Head of caudate nucleus (tissue), 42 donors: ENCODE measurements around the gene NOX4.
"Not testable (repeated sequence)": the region's sequence is repeated elsewhere in the genome, so short reads cannot be mapped to it uniquely, and the experiment has no call there.

ENCODE experiments used
- DNase-seq, 42 donors: peaks; one replicate each; pipeline versions ENCODE4 v3.0.0 to v3.0.0-alpha.2; 2020 to 2021; ENCODE audit warnings: mixed read lengths in 7 of 42
- intact Hi-C: fragments of 100-400 bp; cut with DNase I; formaldehyde crosslinking; loops from one replicate; pipeline ENCODE4 v1.15.0; 2022

NOX4 gene

DNA sequence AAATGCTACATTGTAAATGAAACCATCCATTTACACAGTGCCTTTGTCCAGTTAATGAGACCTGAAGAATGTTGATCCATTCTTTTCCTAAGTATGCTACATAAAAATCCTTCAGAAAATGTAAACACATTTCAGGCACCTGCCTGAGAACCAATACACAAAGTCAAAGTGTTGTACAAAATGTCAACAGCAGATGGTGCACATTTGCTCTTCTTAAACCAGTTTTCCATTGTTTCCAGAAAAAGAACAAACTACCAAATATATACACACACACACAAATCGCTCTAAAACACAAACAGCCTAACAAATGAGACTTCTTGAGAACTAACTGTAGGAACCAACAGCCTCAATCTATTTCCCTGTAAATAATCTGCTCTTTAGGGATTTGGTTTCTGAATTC is 157.5 kb downstream of the NOX4 start:
- intact Hi-C loops: not testable (repeated sequence)

DNA sequence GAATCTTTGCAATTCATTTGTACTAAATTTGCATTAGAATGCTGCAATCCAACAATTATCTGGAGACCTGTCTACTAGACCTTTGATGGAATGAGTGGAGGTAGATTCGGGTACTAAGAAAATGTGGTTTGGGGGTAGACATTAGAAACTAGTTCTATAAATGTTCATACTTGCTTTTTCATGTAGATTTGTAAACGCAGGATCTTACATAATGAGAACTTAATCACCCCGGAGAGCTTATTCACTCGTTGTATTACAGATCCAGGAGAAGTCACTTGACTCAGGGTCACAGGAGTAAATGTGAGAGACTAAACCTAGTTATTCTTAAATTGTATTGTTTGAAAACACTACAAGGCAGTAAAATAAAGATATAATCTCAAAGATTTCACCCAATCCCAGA is 159.2 kb downstream of the NOX4 start:
- DNase-seq, intact Hi-C loops: not testable (repeated sequence)

More for the DNA sequence above, 157.5 kb downstream of the NOX4 start:
- peak in 6 of 42 donors; percentile 3 to 59 (median 18) for DNase-seq

DNA sequence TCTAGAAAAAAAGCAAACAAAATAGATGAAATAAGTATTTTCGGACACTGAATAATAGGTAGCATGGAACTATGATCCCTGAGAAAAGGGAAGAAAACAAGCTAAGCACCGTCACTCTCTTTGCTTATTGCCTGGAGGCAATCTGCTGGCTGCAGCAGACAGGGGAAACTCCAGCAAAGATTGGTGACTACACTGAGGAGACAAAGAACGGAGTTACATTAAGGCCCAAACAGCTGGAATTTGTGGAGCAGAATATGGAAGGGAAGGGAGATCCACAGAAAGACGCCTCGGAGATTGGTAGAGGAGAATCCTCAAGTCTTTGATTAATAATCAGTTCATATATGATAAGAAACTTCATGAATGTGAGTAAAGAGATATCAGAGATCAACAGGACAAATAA is 163.3 kb downstream of the NOX4 start:
- no peak for DNase-seq
- intact Hi-C loops: no loop called here

DNA sequence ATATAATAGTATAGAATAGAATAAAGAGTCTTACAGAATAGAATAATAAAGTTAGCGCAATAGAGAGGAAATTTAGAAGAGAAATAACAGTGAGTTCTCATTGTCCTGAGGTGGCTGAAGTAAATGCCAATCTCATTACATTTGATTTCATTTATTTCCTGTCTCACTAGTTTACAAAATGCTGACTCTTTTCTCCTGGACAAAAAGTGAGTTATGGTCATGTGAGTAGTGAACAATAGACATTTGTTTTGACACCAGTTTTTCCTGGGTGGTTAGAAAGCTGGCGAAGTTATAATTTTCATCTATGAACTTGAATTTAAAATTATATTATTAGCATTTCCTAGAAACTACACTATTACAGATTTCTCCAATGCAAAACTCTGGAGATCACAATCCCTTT is 169.8 kb downstream of the NOX4 start:
- no peak for DNase-seq
- intact Hi-C loops: no loop called here

DNA sequence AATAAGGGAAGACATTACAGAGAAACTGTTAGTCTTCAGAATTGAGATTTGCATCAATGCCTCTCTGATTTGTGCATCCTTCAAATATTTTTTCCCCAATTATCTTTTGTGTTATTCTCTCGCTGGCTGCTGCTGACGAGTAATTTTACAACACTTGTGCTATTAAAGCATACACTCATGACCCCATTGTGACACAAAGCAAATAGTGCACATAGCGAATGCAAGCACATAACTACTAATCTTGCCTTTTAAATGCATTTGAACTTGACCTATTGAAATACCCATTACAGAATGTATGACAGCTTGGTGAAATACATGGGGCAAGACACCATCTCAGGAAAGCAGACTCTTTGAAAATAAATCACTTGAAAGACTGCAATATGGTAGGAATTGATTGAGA is 180.6 kb downstream of the NOX4 start:
- DNase-seq, intact Hi-C loops: not testable (repeated sequence)

DNA sequence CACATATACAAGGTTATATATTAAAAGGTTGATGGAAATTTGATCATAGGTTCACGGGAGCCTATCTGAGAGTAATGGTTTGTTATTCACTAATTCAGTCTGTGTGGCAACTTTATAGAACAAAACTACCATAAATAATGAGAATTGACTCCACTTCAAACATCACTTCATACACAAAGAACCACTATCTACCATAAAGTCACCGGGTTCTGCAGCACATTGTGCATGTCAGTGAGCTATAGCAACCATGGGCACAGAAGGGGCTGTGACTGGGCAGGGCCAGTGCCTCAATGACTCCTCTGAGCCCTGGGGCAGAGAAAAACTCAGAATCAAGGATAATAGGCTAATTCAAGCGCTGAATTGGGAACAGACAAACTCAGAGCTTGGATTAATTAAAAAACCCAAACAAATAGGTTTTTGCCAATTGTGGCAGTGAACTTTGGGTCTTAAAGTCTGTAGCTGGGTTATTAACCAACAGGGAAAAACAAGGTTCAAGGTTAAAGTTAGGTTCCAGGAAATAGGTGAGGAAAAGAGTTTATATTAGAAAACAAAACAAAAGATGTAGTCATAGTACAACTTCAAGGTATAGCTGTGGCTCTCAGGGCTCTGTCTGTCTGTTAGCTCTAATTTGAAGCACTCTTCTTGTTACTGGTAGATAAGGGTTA is 181.7 kb downstream of the NOX4 start:
- DNase-seq, intact Hi-C loops: not testable (repeated sequence)

DNA sequence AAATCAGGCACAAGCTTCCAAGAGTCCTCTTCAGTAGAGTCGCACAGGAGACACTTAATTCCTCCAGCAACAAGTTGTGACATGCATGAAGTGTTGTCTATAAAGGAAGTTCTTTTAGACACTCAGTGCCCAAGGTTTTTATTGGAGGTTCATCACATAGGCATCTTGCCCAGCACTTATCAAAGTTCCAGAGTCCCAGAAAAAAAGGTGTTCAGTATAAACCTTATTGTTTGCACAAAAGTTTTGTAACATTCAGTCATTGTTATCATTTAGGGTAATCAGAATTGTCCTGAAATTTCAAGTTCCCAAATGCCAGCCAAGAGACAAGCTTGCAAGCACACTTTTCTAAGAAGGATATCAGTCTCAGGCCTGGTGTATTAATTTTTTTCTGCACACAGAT is 182.9 kb downstream of the NOX4 start:
- DNase-seq, intact Hi-C loops: not testable (repeated sequence)

DNA sequence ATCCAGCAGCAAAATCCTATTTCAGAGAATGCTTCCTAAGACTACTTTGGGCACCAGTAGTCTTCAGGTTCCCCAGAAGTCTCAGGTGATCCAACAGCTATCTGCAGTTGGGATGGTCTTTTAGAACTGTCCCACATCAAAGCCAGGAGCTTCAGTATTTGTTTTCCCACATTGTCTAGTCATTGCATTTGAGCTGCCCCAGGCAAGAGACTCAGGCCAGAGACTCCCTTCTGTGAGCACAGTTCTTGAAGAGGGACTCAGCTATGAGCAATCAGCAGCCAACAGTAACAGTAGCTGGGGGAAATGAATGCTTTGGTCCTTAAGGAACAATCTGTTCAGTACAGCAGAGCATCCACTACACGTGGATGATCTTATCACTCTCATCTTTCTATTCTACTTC is 188.1 kb downstream of the NOX4 start:
- intact Hi-C loops: not testable (repeated sequence)

DNA sequence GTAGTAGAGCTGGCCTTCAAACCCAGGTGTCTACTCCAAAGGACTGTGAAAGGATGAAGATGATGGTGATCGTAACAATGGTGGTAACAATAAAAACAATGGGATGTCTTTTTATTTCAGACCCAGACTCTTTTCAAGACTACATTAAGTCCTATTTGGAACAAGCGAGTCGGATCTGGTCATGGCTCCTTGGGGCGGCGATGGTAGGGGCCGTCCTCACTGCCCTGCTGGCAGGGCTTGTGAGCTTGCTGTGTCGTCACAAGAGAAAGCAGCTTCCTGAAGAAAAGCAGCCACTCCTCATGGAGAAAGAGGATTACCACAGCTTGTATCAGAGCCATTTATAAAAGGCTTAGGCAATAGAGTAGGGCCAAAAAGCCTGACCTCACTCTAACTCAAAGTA is 196.2 kb downstream of the NOX4 start:
- DNase-seq, intact Hi-C loops: not testable (repeated sequence)

More for the DNA sequence above, 188.1 kb downstream of the NOX4 start:
- not testable (repeated sequence) for DNase-seq

DNA sequence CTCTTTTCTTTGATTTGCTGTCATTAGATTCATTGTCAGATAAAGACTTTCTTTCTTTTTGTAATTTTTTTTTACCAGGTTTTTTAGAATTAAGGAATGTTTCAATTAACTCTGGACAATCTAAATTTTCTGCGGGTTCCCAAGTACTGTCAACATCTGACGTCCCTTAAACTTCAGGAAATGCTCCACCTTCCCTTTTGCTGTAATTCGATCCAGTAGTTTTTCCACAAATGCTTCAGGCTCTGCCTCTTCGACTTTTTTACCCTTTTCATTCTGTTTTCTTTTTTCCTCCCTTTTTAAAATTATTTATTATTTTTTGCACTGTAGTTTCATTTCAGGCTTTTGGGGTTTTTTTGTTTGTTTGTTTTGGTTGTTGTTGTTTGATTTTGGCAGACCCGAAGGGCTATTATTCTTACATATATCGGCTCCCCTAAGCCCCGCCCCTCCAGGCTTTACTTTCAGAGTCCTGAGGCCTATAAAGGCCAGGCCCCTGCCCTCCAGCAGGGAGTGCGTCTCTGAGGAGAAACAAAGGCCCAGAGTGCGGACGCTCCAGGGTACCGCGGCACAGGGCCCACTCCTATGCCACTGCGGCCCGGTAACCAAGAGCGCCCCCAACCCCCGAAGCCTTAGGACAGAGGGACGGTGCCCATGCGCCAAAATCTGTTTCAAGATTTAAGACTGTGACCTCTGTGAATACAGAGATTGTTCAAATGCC is 197.1 kb downstream of the NOX4 start:
- DNase-seq: peak in 3 of 42 donors; percentile 6 to 43 (median 41)
- intact Hi-C loops: no loop called here

DNA sequence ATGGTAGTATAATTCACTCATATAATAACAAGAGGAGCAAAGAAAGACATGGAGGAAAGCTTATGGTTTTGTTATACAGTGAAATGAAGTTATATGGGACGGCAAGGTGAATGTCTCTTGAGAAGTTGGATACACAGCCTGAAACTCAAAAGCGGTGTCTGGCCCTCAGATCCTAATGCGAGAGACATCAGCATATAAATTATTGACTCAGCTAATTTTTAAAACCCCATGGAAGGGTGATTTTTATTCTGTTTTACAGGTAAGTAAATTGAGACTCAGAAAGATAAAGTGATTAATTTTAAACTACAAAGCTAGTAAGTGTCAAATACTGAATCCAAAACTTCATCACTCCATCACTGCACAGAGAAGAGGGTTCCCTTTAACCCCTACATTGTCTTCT is 203.2 kb downstream of the NOX4 start:
- intact Hi-C loops: not testable (repeated sequence)

DNA sequence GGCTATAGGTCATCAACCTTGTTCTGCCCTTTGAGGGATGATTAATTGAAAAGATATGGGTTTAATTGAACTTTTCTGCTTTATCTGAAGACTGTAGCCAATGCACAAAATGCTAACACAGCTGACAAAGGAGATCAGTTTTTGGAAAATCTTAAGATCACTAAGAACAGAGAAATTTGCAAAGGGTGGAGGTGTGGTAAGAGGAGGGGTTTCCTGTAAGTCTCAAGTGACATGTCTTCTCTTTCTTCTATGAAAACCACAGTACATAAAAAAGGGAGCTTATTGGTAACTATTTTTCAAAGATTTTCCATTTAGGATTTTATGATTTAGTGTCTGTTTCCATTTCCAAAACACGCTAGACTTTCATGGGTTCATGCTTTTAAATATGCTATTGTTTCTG is 204.6 kb downstream of the NOX4 start:
- intact Hi-C loops, DNase-seq: not testable (repeated sequence)

More for the DNA sequence above, 203.2 kb downstream of the NOX4 start:
- not testable (repeated sequence) for DNase-seq

DNA sequence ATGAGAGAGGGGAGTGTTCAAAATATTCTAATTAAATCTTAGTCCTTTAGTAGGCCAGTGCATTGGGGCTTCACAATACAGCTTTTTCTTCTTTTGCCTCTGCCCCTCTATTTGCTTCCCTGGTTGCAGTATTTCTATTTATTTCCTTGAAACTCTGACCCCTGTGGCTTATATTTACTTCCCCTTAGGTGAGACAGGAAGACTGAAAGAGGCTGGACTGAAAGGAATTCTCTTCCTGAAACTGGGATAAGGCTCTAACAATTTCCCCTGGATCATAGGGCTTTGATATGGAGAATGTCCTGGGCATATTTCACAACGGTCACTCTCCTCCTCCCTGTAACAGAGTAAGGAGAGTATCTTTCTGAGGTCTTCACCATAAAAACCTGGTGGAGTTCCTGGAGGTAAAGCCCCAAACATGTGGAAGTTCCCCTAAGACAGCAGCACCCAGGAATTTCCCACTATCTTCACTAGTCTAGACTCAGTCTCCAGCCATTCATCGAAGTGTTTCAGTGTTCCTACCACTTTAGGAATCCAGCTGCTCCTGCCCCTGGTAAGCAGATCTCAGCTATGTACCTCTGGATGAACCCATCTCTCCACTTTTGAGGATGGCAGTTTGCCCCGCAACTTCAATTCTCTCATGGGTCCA is 210.0 kb downstream of the NOX4 start:
- DNase-seq, intact Hi-C loops: not testable (repeated sequence)

DNA sequence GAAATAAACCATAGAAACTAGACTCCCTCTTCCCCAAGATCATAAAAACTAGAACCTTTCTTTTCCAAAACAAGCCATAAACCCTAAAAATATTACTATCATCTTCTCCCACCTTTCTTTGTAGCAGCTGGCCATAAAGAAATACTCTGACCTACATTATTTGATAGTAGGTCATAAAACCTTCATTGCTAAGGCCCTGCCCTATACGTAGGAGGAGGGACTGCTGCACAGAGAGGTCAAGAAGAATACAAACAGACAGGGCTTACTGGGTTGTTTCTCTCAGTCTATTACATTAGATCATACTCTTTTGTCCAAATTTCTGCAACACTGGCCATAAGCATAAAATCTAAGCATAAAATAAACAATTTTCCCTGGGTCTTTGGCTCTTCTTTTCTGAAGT is 212.0 kb downstream of the NOX4 start:
- intact Hi-C loops: no loop called here
- DNase-seq: no peak

DNA sequence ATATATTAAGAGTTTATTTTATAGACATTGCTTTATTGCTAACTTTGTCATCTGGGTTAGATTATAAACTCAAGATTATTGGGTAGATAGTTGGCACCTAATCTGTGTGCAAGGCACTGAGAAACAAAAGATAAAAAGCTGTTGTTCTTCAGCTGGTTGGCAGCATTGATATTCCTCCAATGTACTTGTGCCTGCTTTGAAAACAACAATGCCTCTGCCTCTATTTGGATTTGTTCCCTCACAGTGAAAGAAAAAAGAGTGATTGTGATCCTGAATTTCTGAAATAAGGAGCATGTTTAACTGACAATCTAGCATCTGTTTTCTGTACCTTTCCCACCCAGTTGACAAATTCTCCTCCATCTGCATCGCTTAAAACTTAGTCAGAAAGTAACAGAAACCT is 215.2 kb downstream of the NOX4 start:
- intact Hi-C loops: no loop called here
- peak in 15 of 42 donors; percentile 2 to 53 (median 10) for DNase-seq
